Epithelial cell of esophagus (primary cell): ENCODE data around the gene MAS1L.

ENCODE experiments used
- DNase-seq: peaks from one replicate; pipeline ENCODE4 v3.0.0; 2010; ENCODE audit warnings: low read depth
- H3K4me3 ChIP-seq: 2 replicates; pipeline ENCODE4 v1.5.1; 2011; ENCODE audit warnings: mild to moderate bottlenecking, low read length, control low read depth
- TF ChIP-seq, protein P1 (sequence below): IDR thresholded peaks from 2 replicates; pipeline ENCODE4 v1.5.1; 2011; ENCODE audit warnings: low read depth, mild to moderate bottlenecking, low read length, control low read depth, inconsistent platforms; ENCODE audit not compliant: insufficient read depth; ENCODE audit errors: missing control alignments

Gene MAS1L

DNA sequence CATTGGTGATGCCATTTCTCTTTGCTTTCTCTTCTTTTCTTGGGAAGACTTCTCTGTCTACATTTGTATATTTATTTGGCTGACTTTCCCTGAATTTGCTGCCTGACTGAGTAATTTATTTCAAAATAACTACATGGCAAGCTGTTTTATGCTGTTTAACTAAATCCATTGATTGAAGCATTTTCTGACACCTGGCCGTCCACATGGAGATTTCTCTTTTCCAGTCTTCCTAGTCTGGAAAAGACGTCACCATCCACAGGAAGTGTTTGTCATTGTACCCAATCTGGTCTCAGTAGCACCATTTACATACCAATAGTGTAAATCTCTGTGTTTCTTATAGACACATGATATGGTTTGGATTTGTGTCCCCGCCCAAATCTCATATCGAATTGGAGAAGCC lies 9.2 kb upstream of the MAS1L start:
- H3K4me3 ChIP-seq: no peak overlapping the region
- TF ChIP-seq, protein P1, sequence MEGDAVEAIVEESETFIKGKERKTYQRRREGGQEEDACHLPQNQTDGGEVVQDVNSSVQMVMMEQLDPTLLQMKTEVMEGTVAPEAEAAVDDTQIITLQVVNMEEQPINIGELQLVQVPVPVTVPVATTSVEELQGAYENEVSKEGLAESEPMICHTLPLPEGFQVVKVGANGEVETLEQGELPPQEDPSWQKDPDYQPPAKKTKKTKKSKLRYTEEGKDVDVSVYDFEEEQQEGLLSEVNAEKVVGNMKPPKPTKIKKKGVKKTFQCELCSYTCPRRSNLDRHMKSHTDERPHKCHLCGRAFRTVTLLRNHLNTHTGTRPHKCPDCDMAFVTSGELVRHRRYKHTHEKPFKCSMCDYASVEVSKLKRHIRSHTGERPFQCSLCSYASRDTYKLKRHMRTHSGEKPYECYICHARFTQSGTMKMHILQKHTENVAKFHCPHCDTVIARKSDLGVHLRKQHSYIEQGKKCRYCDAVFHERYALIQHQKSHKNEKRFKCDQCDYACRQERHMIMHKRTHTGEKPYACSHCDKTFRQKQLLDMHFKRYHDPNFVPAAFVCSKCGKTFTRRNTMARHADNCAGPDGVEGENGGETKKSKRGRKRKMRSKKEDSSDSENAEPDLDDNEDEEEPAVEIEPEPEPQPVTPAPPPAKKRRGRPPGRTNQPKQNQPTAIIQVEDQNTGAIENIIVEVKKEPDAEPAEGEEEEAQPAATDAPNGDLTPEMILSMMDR: no peak
- DNase-seq: no peak

DNA sequence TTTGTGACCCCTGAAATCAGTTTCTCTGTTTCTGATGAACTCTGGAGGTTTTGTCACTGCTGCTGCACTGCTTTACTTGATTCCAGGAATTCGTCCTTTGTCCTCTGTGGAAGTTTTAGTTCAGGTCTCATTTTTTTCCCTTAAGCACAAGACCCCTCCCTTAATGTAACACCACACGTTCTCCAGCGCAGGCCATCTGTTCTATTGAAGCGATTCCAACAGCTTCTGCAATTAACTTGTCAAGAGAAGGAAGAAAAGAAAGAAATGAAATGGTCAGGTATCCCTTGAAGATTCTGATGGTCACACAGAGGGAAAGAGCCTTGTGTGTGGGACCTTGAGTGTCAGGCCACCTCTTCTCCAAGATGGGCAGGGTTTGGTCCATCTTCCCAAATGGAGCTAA lies 7.8 kb upstream of the MAS1L start:
- no peak overlapping the region for H3K4me3 ChIP-seq
- no peak for DNase-seq
- TF ChIP-seq, protein P1: no peak

DNA sequence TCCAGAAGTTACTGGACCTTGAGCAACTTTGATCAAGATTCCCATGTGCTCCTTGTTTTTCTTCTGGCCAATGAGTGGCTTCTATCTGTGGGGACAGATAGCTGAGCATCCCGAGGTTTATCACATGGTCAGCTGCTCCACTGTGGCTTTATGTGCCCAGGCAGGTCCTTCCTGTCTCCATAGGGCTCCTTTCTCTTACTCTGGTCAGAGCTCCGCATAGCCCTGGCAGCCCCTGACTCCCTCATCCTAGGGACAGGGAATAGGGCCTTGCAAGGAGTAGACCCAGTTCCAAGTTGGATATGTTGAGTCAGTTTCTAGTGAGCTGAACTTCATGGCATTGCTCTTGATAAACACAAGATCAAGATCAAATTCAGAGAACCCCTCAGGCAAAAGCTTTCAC lies 6.4 kb upstream of the MAS1L start:
- TF ChIP-seq, protein P1: no peak
- H3K4me3 ChIP-seq: no peak overlapping the region
- DNase-seq: no peak

DNA sequence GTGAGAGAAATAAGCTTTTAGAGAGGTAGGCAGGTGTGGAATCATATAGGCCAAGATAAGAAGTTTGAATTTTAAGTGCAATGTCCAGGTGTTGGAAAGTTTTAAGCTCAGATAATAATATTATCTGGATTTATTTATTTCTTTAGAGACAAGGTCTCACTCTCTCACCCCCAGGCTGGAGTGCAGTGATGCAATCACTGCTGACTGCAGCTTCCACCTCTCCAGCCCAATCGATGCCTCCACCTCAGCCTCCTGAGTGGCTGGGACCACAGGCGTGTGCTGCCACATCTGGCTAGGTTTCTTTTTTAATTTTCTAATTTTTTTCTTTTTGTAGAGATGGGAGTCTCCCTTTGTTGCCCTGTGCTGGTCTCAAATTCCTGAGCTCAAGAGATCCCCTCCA lies 5.5 kb upstream of the MAS1L start:
- TF ChIP-seq, protein P1: no peak
- no peak for DNase-seq
- H3K4me3 ChIP-seq: no peak overlapping the region

DNA sequence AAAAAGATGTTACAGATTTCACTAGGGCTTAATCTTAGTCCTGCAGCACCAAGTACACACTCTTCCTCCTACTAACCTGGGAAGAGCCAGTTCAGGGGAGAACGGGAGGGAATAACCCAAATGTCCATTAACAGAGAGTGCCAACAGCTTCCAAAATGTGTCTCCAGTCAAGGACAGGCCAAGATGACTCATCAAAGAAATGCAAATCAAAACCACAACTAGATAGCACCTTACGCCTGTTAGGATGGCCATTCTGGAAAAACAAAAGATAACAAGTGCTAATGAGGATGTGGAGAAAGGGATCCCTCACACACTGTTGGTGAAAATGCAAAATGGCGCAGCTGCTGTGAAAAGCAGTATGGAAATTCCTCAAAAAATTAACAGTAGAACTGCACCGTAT lies 3.8 kb upstream of the MAS1L start:
- TF ChIP-seq, protein P1: no peak
- H3K4me3 ChIP-seq: no peak overlapping the region
- no peak for DNase-seq

DNA sequence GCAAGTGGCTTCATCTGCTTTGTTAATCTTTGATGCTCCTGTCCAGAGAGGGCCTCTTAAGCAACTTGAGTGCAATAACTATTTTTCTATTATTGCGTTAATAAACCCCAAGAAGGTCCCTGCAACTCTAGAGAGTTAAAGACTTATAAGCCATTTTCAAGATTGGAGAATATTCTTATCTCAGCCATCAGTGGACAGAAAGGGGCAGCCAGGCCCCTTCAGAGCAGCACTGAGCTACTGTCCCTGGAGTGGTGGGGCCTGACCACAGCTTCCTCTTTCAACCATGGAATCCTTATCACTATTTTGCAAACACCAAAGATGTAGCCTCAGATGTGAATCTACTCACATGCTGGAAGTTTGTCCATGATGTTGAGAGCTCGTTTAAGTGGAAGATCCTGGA lies 2.8 kb upstream of the MAS1L start:
- TF ChIP-seq, protein P1: no peak
- no peak for DNase-seq
- H3K4me3 ChIP-seq: no peak overlapping the region

DNA sequence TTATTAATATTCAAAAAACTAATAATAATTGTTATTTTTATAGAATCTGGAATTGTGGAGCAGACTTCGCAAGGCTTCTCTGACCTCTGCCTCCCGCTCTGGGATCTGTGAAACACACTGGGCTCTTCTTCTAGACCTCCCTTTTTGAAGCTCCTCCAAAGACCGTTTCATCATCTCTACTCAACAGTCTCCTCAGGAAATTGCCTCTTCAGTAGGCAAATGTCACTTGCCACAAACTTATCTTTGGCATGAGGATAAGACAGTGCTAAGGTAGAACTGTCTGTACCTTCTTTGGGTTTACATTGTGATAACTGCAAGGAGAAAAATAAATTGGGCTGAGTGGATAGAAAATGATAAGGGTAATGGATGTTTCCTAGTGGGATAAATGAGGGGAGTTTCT lies 2.3 kb upstream of the MAS1L start:
- TF ChIP-seq, protein P1: no peak
- DNase-seq: no peak
- no peak overlapping the region for H3K4me3 ChIP-seq
